Epithelial cell of prostate (primary cell): ENCODE results near the gene KCNJ9.
A peak's percentile ranks its signal among the peaks of the same experiment; 100 is the strongest.

ENCODE experiments used
- DNase-seq: peaks from one replicate; pipeline ENCODE4 v3.0.0-alpha.2; 2011; ENCODE audit warnings: low read depth, low spot score
- H3K27ac ChIP-seq: fragments of 450-650 bp; 2 replicates; pipeline ENCODE4 v1.5.1; 2017; ENCODE audit warnings: mild to moderate bottlenecking

The KCNJ9 gene

GRCh38 chr1:160064746-160065145 is 16.6 kb upstream of the KCNJ9 start:
- no peak overlapping the region for H3K27ac ChIP-seq
- DNase-seq, result no peak

- no peak for DNase-seq
- no peak overlapping the region for H3K27ac ChIP-seq
Measured at GRCh38 chr1:160066829-160067745, 14.3 kb upstream of the KCNJ9 start.

GRCh38 chr1:160068225-160068624 is 13.1 kb upstream of the KCNJ9 start:
- H3K27ac ChIP-seq, result no peak overlapping the region
- no peak for DNase-seq

GRCh38 chr1:160069460-160070231 is 11.7 kb upstream of the KCNJ9 start, which contains the start of gene KCNJ10:
Gene KCNJ10, minus strand, starts transcription at chr1:160070160. Its CDS starts 27,628 bp downstream, at chr1:160042532.
- no peak for DNase-seq
- no peak within 1 kb of the TSS for H3K27ac ChIP-seq

- no peak for DNase-seq
- no peak overlapping the region for H3K27ac ChIP-seq
Measured at GRCh38 chr1:160070243-160071163, 10.8 kb upstream of the KCNJ9 start.

- DNase-seq, result no peak
- H3K27ac ChIP-seq, result no peak overlapping the region
Measured at GRCh38 chr1:160071289-160071688, 10.0 kb upstream of the KCNJ9 start.

GRCh38 chr1:160074865-160075264 is 6.5 kb upstream of the KCNJ9 start:
- no peak overlapping the region for H3K27ac ChIP-seq
- DNase-seq, result no peak

- DNase-seq, result no peak
Measured at GRCh38 chr1:160075836-160076235, 5.5 kb upstream of the KCNJ9 start.

GRCh38 chr1:160076295-160076694 is 5.0 kb upstream of the KCNJ9 start:
- no peak overlapping the region for H3K27ac ChIP-seq
- DNase-seq, result no peak

More at GRCh38 chr1:160075836-160076235, 5.5 kb upstream of the KCNJ9 start:
- H3K27ac ChIP-seq, result no peak overlapping the region

GRCh38 chr1:160077486-160077885 is 3.9 kb upstream of the KCNJ9 start:
- no peak overlapping the region for H3K27ac ChIP-seq
- no peak for DNase-seq

GRCh38 chr1:160078512-160079195 is 2.7 kb upstream of the KCNJ9 start:
- no peak overlapping the region for H3K27ac ChIP-seq
- DNase-seq, result no peak

GRCh38 chr1:160079448-160079847 is 1.9 kb upstream of the KCNJ9 start:
- no peak for DNase-seq
- H3K27ac ChIP-seq, result no peak overlapping the region

GRCh38 chr1:160080381-160081100 is 797 bp upstream of the KCNJ9 start:
- no peak overlapping the region for H3K27ac ChIP-seq

GRCh38 chr1:160082487-160082886 is 1.1 kb downstream of the KCNJ9 start:
- no peak for DNase-seq
- no peak overlapping the region for H3K27ac ChIP-seq

More at GRCh38 chr1:160080381-160081100, 797 bp upstream of the KCNJ9 start:
- no peak for DNase-seq

- no peak for DNase-seq
- H3K27ac ChIP-seq, result no peak overlapping the region
Measured at GRCh38 chr1:160082926-160083325, 1.6 kb downstream of the KCNJ9 start.

GRCh38 chr1:160083968-160084770 is 2.8 kb downstream of the KCNJ9 start:
- peak; percentile 49 for DNase-seq
- H3K27ac ChIP-seq, result no peak overlapping the region

GRCh38 chr1:160084771-160085321 is 3.5 kb downstream of the KCNJ9 start:
- DNase-seq, result no peak

More at GRCh38 chr1:160084771-160085321, 3.5 kb downstream of the KCNJ9 start:
- no peak overlapping the region for H3K27ac ChIP-seq
